Stimulated activated CD4-positive, alpha-beta T cell treated with anti-CD3 and anti-CD28 coated beads, Interleukin-2, amount 100 ng/mL, for 4 hours (primary cell): ENCODE measurements around the gene CEP89.
"Not testable (repeated sequence)": the region's sequence is repeated elsewhere in the genome, so short reads cannot be mapped to it uniquely, and the experiment has no call there.

Source experiments
- DNase-seq: peaks from one replicate; pipeline ENCODE4 v3.0.0-alpha.2; 2020; ENCODE audit warnings: low read depth

Gene CEP89

DNA sequence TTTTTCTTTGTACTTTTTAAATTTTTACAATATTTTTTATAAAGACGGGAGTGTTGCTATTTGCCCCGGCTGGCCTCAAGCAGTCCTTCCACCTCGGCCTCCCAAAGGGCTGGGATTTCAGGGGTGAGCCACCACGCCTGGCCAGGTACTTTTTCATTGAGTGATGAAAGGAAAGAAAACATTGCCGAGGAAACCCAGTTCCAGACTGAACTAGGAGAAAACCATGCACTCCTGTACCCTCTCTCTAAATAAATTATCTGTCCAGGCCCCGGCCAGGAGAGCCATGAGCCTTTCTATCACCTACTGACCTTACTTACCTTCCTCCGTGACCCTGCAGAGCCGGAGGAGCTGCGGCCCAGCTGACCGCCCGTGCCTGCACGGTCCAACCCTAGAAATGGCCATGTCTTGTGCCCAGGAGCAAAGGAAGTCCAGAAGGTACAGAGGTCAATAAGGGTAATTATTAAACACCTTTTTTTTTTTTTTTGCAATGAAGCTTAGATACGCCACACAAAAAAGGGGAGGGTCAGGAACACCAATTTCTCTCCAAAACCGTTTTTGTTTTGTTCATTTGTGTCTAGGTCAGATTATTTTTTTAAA lies 102.3 kb downstream of the CEP89 start, which contains the start of gene SLC7A9:
Gene SLC7A9 (minus strand): TSS at position 399 of the 597 bp plus-strand sequence. CDS start 1,233 bp downstream, outside the sequence.
- no peak for DNase-seq

- DNase-seq, result no peak
Measured at GRCh38 chr19:32868206-32868950, 103.4 kb downstream of the CEP89 start.

DNA sequence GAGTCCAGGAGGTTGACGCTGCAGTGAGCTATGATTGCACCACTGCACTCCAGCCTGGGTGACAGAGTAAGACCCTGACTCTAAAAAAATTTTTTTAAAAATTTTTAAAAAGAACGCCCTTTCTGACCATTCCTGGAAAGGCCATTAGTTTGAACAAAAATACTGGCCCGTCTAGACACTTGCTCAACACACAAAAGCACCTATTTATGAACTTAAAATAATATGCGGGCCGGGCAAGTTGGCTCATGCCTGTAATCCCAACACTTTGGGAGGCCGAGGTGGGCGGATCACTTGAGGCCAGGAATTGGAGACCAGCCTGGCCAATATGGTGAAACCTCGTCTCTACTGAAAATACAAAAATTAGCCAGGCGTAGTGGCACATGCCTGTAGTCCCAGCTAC lies 104.3 kb downstream of the CEP89 start:
- DNase-seq, result not testable (repeated sequence)

GRCh38 chr19:32866564-32867265 lies 105.0 kb downstream of the CEP89 start:
- no peak for DNase-seq

GRCh38 chr19:32866061-32866460 lies 105.7 kb downstream of the CEP89 start:
- no peak for DNase-seq

- DNase-seq, result no peak
Measured at GRCh38 chr19:32865326-32865725, 106.4 kb downstream of the CEP89 start.

DNA sequence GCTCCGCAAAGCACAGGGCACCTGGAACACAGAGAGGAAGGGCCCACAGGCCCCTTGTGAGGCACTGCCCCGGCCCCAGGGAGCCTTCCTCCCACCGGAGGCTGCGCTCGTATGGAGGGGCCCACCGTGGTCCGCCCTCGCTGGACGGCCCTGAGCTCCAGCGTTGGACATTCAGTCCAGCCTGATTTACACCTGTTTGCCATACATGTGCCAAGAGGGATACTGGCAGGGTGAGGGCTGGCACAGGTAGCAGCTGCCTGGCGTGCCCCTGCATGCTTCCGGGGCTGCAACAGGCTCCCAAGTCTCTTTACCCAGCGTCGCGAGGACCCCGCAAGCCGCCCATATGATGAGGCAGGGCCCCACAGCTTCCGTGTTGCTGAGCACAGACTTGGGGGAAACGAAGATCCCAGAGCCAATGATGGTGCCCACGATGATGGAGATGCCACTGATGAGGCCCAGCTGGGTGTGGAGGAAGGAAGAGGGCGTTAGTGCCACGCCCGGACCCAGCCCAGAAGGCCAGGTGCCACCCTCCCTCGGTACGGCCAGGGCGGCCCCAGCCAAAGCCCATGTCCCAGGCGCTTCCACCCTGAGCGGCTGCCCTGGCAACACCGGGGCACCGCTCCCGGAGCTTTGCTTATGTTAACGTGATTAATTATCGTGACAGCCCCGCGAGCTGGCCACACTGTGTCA lies 107.3 kb downstream of the CEP89 start:
- DNase-seq, result no peak

DNA sequence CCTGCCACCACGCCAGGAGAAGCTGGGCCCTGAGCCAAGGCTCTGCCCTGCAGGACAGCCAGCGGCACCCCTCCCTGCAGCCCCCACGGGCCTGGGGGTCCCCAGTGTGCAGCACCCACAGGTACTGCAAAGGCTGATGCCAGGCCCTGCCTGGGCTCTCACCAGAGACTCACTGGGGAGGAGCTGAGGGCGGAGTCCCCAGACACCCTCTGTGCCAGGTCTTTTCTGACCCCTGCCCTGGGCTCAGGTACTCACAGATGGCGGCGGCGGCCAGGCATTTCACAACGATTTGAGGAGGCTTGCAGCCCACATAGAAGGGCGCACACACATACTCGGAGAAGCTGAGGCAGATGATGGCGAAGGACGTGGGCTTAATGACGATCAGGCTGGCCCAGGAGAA lies 107.9 kb downstream of the CEP89 start:
- no peak for DNase-seq

DNA sequence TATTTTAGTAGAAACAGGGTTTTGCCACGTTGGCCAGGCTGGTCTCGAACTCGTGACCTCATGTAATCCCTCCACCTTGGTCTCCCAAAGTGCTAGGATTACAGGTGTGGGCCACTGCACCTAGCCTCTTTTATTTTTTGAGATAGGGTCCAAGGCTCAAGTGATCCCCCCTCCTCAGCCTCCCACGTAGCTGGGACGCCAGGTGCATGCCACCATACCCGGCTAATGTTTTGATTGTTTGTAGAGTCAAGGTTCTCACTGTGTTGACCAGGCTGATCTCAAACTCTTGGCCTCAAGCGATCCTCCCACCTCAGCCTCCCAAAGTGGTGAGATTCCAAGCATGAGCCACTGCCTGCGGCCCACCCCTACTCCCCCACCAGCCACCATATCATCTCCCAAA lies 108.5 kb downstream of the CEP89 start:
- DNase-seq, result no peak

GRCh38 chr19:32862741-32863140 lies 109.0 kb downstream of the CEP89 start:
- no peak for DNase-seq

- DNase-seq, result no peak
Measured at GRCh38 chr19:32862173-32862572, 109.6 kb downstream of the CEP89 start.

GRCh38 chr19:32861596-32861995 lies 110.2 kb downstream of the CEP89 start:
- no peak for DNase-seq

- DNase-seq, result no peak
Measured at GRCh38 chr19:32859591-32859990, 112.2 kb downstream of the CEP89 start.

DNA sequence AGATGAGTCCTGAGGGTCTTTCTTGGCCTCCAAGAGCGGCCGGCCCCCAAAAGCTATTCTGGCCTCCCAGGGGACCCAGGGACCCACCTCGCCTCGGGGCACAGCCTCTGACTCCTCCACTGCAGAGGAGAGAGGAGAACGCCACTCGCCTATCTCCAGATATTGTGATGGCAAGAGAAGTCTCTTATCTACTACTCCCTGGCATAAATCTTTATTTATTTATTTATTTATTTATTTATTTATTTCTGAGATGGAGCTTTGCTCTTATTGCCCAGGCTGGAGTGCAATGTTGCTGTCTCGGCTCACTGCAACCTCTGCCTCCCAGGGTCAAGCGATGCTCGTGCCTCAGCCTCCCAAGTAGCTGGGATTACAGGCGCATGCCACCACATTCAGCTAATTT lies 113.2 kb downstream of the CEP89 start:
- DNase-seq, result no peak

DNA sequence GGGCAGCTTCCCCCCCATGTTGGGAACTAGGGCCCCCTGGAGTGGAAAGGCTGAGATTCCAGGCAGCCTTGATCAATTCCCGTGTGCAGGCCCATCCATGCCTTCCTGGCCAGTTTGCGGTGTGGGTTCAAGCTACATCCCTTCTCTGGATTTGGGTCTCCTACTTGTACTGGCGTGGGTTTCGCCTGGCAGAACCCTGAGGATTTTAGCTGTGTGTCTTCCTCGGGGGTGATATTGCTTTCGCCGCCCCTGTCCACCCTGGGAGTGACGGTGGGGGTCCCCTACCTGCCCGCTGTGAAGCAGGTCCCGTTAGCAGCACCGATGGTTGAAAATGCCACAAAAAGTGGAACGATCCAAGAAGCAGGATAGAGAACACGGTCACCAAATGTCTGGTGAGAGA lies 113.6 kb downstream of the CEP89 start:
- DNase-seq, result no peak

DNA sequence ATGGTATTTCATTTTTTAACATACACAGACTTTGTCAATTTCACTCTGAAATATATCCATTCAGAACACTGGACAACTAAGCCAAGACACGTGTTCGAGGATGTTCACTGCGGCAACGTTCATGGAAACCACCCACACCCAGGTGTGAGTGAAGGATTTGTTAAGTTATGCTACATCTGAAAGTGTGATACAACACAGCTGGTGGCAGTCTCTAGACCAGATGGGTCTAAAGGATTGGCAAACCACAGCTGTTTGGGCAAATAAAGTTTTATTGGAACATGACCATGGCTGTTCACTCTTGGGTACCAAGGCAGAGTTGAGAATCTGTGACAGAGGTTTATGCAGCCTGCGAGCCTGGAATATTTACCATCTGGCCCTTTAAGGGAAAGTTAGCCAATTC lies 114.2 kb downstream of the CEP89 start:
- no peak for DNase-seq

GRCh38 chr19:32856818-32857217 lies 114.9 kb downstream of the CEP89 start:
- not testable (repeated sequence) for DNase-seq

DNA sequence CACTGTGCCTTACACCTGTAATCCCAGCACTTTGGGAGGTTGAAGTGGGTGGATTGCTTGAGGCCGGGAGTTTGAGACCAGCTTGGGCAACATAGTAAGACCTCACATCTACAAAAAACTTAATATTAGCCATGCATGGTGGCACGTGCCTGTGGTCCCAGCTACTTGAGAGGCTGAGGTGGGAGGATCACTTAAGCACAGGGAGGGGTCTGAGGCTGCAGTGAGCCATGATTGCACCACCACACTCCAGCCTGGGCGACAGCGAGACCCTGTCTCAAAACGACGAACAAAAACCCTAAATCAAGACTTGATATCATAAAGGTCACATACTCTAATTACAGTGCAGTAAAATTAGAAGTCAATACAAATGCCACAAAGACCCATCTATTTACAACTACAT lies 119.5 kb downstream of the CEP89 start:
- no peak for DNase-seq

- not testable (repeated sequence) for DNase-seq
Measured at GRCh38 chr19:32848035-32848434, 123.7 kb downstream of the CEP89 start.

GRCh38 chr19:32843716-32844245 lies 128.0 kb downstream of the CEP89 start:
- DNase-seq, result no peak

GRCh38 chr19:32842061-32842460 lies 129.7 kb downstream of the CEP89 start:
- DNase-seq, result no peak

DNA sequence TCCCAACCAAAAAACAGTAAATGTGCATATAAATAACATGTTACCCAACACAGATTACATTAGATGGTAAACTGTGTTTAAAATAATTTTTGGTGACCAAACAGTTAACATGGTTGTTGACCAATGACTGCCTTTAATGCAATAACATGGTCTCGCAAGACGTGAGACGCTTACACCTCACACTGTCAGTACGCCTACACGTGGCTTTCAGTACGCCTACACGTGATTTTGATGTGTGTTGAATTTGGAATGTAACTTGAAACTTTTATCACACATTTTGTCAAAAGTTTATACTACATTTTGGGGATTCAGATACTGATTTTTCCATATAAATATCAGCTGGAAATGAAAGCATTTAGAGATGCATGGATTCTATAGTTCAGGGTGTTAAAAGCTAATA lies 134.2 kb downstream of the CEP89 start:
- DNase-seq, result no peak
